ENCODE data around the gene EGFLAM. TPM values are rescaled to one million over a fixed set of nuclear protein-coding genes. Genes with fewer than 3 reads are reported as not detected.

Gene EGFLAM
- total and polyA plus RNA-seq, 2 experiments from 2014 or later: 0.24 to 1.9 TPM

- Histone ChIP-seq H3K79me2 (replicated peaks; ENCODE audit: insufficient read depth) (no peaks in the 10 kb centered on the region), H3K4me1 (ENCODE audit: insufficient read depth) (no peaks in the 10 kb centered on the region), H2AFZ (no peak overlapping the region), H3K27me3 (ENCODE audit: insufficient read depth) (no peaks in the 10 kb centered on the region), H4K20me1 (replicated peaks; ENCODE audit: insufficient read depth) (no peaks in the 10 kb centered on the region), H3F3A (replicated peaks; ENCODE audit: low read depth) (no peaks in the 10 kb centered on the region), H3K36me3 (ENCODE audit: insufficient read depth) (no peaks in the 10 kb centered on the region), H3K4me2 (no peak overlapping the region), H3K27ac (ENCODE audit: low read depth) (no peak overlapping the region), H3K9me2 (ENCODE audit: insufficient read depth) (peaks cover 9% of the 10 kb centered on the region), H3K4me3 (no peak overlapping the region)
- Mint-ChIP-seq H3K4me3 (no peak overlapping the region), H3K27ac (no peak overlapping the region), H3K4me1 (peaks cover 4% of the 10 kb centered on the region; the same call in 2 of the 3 replicates), H3K36me3 (ENCODE audit: low read depth) (no peaks in the 10 kb centered on the region), H3K27me3 (ENCODE audit: insufficient read depth, low read depth, poor library complexity) (peaks cover 2% of the 10 kb centered on the region), H3K9me3 (peaks cover 17% of the 10 kb centered on the region)
- TF ChIP-seq ZNF331 (CRISPR knock-in tag; IDR thresholded peaks at IDR 0.05; ENCODE audit: low read depth): no peak
- no peak for TF ChIP-seq POLR2AphosphoS5 (IDR thresholded peaks at IDR 0.05; ENCODE audit: low read depth)
- TF ChIP-seq CREB1 (CRISPR knock-in tag; IDR thresholded peaks at IDR 0.05; ENCODE audit: low read depth): no peak
- no peak for TF ChIP-seq ETS1 (IDR thresholded peaks at IDR 0.05)
- TF ChIP-seq EZH2phosphoT487 (IDR thresholded peaks at IDR 0.05; ENCODE audit: unreplicated experiment): no peak
- no peak for TF ChIP-seq REST (IDR thresholded peaks at IDR 0.05; ENCODE audit: unreplicated experiment)
- TF ChIP-seq CTCF (conservative IDR thresholded peaks at IDR 0.05; ENCODE audit: low read depth in 2 of 2): no peak
- TF ChIP-seq STAT1 (IDR thresholded peaks at IDR 0.05; ENCODE audit: unreplicated experiment): no peak
- TF ChIP-seq ZNF114 (CRISPR knock-in tag; IDR thresholded peaks at IDR 0.05): no peak
- no peak for TF ChIP-seq JUNB (IDR thresholded peaks at IDR 0.05; ENCODE audit: unreplicated experiment)
- TF ChIP-seq NANOG (IDR thresholded peaks at IDR 0.05; ENCODE audit: borderline replicate concordance): no peak
- TF ChIP-seq ZNF462 (CRISPR knock-in tag; IDR thresholded peaks at IDR 0.05): no peak
- DNase-seq (ENCODE audit: low spot score): no peak
- ATAC-seq: no peak
Observed at GRCh38 chr5:38330207-38330606, 71.8 kb downstream of the EGFLAM start.

Data from GM23338 (cell line).